ENCODE results near the gene COL13A1. TPM values are rescaled to one million over a fixed set of nuclear protein-coding genes. Genes with fewer than 3 reads are reported as not detected.

COL13A1 gene
- total RNA-seq, 1 donor from 2014 or later, result 25.6 TPM

GRCh38 chr10:69948261-69948660, 146.6 kb downstream of the COL13A1 start:
- H3K27ac Mint-ChIP-seq (ENCODE audit: unreplicated experiment), result no peak overlapping the region

GRCh38 chr10:69949770-69950169, 148.1 kb downstream of the COL13A1 start:
- TF ChIP-seq CTCF (IDR thresholded peaks at IDR 0.05), result no peak
- Mint-ChIP-seq H3K27ac (ENCODE audit: unreplicated experiment) (no peak overlapping the region), H3K36me3 (ENCODE audit: low read depth) (peaks cover 4% of the 10 kb centered on the region), H3K4me1 (ENCODE audit: low read depth) (no peaks in the 10 kb centered on the region), H3K27me3 (ENCODE audit: low read depth) (no peaks in the 10 kb centered on the region), H3K4me3 (ENCODE audit: unreplicated experiment) (no peak overlapping the region), H3K9me3 (ENCODE audit: low read depth) (no peaks in the 10 kb centered on the region)
- no peak for DNase-seq (ENCODE audit: low spot score)

More at GRCh38 chr10:69948261-69948660, 146.6 kb downstream of the COL13A1 start:
- Mint-ChIP-seq H3K9me3 (ENCODE audit: low read depth) (no peaks in the 10 kb centered on the region), H3K4me3 (ENCODE audit: unreplicated experiment) (no peak overlapping the region), H3K27me3 (ENCODE audit: low read depth) (no peaks in the 10 kb centered on the region), H3K36me3 (ENCODE audit: low read depth) (peaks cover 4% of the 10 kb centered on the region), H3K4me1 (ENCODE audit: low read depth) (no peaks in the 10 kb centered on the region)
- TF ChIP-seq CTCF (IDR thresholded peaks at IDR 0.05), result no peak
- no peak for DNase-seq (ENCODE audit: low spot score)

GRCh38 chr10:69951658-69952057, 150.0 kb downstream of the COL13A1 start:
- H3K9me3 Mint-ChIP-seq (ENCODE audit: low read depth), result no peaks in the 10 kb centered on the region
- H3K27me3 Mint-ChIP-seq (ENCODE audit: low read depth), result no peaks in the 10 kb centered on the region
- no peak overlapping the region for H3K27ac Mint-ChIP-seq (ENCODE audit: unreplicated experiment)
- no peak for TF ChIP-seq CTCF (IDR thresholded peaks at IDR 0.05)
- H3K36me3 Mint-ChIP-seq (ENCODE audit: low read depth), result peaks cover 10% of the 10 kb centered on the region
- H3K4me1 Mint-ChIP-seq (ENCODE audit: low read depth), result no peaks in the 10 kb centered on the region
- DNase-seq (ENCODE audit: low spot score), result no peak
- no peak overlapping the region for H3K4me3 Mint-ChIP-seq (ENCODE audit: unreplicated experiment)

- Mint-ChIP-seq H3K4me3 (ENCODE audit: unreplicated experiment) (no peak overlapping the region), H3K36me3 (ENCODE audit: low read depth) (peaks cover 11% of the 10 kb centered on the region), H3K27ac (ENCODE audit: unreplicated experiment) (no peak overlapping the region), H3K27me3 (ENCODE audit: low read depth) (no peaks in the 10 kb centered on the region), H3K9me3 (ENCODE audit: low read depth) (no peaks in the 10 kb centered on the region), H3K4me1 (ENCODE audit: low read depth) (no peaks in the 10 kb centered on the region)
- no peak for TF ChIP-seq CTCF (IDR thresholded peaks at IDR 0.05)
- no peak for DNase-seq (ENCODE audit: low spot score)
Measured at GRCh38 chr10:69952069-69952800, 150.5 kb downstream of the COL13A1 start.

GRCh38 chr10:69952821-69953221, 151.1 kb downstream of the COL13A1 start:
- Mint-ChIP-seq H3K9me3 (ENCODE audit: low read depth) (no peaks in the 10 kb centered on the region), H3K4me3 (ENCODE audit: unreplicated experiment) (no peak overlapping the region), H3K27me3 (ENCODE audit: low read depth) (no peaks in the 10 kb centered on the region), H3K4me1 (ENCODE audit: low read depth) (no peaks in the 10 kb centered on the region), H3K36me3 (ENCODE audit: low read depth) (peaks cover 13% of the 10 kb centered on the region), H3K27ac (ENCODE audit: unreplicated experiment) (no peak overlapping the region)
- no peak for DNase-seq (ENCODE audit: low spot score)
- TF ChIP-seq CTCF (IDR thresholded peaks at IDR 0.05), result no peak

All from chondrocyte (in vitro differentiated cells).